AG09319 (cell line): Measurements from ENCODE around the gene DNAH2.
A peak's percentile ranks its signal among the peaks of the same experiment; 100 is the strongest.
"Not testable (repeated sequence)": the region's sequence is repeated elsewhere in the genome, so short reads cannot be mapped to it uniquely, and the experiment has no call there.

Experiments
- DNase-seq: peaks from one replicate; pipeline ENCODE4 v3.0.0-alpha.2; 2010; ENCODE audit warnings: low read depth; ENCODE audit errors: extremely low read depth
- CTCF ChIP-seq: IDR thresholded peaks from 2 replicates; pipeline ENCODE4 v1.5.1; 2011; ENCODE audit warnings: low read depth, mild to moderate bottlenecking, inconsistent platforms, low read length, moderate library complexity

Gene DNAH2

DNA sequence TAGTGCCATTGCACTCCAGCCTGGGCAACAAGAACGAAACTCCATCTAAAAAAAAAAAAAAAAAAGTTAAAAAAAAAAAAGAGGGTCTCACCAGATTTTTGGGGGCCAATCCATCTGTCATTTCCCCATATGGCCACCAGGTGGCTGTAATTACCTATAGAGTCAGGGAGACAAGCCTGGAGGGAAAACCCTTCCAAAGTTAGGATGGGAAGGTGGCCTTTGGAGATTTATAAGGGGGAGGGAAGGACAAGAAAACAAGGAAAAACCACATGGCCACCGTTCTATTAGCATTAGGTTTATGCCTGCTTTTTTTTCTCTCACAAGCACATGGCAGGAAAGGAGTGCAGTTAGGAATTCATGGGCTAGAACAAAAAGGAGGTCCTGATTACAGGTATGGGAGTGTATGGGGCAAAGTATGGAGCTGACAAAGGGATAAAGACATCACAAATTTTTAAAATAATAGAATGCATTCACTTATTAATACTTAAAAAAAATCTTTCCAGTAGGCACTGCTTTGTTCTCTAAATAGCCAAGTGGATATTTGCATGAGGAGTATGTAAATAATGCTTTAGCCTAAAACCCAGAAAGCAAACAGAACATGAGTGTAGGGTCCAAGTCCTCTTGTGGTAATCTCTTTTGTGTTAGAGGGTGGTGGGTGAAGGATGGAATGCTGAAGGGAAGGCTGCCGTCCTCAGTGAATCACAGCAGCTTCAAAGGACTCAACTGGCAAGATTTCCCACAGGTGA, 145.3 kb downstream of the DNAH2 start:
- DNase-seq = no peak
- TF ChIP-seq CTCF = peak; percentile 61

DNA sequence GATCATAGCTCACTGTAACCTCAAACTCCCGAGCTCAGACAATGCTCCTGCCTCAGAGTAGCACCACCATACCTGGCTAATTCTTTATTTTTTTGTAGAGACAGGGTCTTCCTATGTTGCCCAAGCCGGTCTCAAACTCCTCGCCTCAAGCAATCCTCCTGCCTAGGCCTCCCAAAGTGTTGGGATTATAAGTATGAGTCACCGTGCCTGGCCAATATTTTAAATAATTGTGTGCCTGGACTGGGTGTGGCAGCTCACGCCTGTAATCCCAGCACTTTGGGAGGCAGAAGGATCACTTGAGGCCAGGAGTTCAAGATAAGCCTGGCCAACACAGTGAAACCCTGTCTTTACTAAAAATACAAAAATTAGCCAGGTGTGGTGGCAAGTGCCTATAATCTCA, 146.8 kb downstream of the DNAH2 start:
- not testable (repeated sequence) for DNase-seq

DNA sequence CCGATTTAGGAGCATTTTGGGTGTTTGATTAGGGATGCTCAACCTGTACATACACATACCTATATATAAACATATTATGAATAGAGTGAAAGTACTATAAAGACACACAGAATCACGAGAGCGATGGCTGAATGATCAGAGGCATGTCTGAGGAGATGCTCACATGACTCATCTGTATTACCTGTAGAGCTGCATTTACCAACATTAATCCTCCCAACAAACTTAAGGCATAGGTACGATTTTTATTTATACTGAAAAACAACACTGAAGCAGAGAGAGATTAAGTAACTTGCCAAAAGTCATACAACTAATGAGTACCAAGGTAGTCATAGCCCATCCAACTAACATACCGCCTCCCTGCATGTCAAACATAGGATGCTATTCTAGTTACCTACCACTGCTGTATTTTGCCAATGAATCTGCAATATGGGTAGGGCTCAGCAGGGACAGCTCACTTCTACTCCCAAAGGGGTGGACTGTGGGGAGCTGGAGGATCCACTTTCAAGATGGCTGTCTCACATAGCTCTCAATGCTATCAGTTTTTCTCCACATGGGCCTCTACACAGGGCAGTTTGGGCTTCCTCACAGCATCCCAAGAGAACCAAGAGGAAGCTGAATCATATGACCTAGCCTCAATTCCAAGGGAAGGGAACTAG, 147.6 kb downstream of the DNAH2 start:
- no peak for TF ChIP-seq CTCF
- DNase-seq = no peak

DNA sequence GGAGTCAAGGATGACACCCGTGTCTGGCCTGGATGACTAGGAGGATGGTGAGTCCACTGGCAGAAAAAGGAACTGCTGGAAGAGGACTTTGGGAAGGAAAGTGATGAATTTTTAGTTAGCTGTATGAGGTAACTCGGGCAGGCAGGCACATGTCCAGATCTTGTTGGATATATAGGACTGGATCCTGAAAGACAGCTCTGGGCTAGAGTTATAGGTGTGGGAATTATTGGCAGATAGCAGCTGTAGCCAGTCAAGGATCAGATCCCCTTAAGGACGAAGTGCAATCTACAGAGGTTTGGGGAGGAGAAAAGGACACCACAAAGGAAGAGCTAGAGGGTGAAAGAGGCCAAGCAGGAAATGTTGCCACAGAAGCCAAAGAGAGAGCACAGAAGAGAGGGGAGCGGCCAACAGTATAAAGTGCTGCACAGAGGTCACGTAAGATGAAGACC, 150.4 kb downstream of the DNAH2 start:
- no peak for DNase-seq
- TF ChIP-seq CTCF = no peak

DNA sequence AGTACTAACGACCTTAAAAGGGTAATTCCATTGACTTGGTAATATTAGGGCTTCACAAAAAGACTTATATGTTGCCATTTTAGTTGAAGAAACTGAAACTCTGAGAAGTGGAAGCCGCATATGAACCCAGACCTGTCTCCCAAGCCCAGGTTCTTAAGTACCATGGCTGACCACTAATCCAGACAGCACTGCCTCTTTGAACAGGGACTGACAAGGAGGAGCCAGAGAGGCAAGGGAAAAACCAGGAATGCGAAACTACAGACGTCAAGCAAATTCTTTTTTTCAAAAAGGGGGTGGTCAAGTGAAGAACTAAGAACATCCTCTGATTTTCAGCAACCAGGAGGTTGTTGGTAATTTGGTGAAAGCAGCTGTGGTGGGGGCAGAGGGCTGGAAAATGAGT, 155.5 kb downstream of the DNAH2 start:
- no peak for DNase-seq
- TF ChIP-seq CTCF = no peak

- DNase-seq = no peak
- no peak for TF ChIP-seq CTCF
Observed at GRCh38 chr17:7875804-7876370, 158.3 kb downstream of the DNAH2 start.

DNA sequence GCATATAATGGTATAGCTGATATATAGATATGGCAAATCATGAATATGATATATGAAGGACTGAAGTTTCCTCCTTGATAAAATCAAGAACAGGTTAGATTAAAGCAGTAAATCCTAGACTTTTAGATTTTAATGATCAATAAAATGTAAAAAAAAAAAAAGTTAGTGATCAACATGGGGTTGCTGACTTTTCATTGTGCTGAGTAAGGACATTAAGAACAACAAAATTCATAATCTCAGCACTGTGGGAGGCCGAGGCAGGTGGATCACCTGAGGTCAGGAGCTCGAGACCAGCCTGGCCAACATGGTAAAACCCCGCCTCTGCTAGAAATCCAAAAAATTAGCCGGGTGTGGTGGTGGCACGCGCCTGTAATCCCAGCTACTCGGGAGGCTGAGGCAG, 160.7 kb downstream of the DNAH2 start:
- no peak for DNase-seq
- no peak for TF ChIP-seq CTCF
